OCI-LY7 (cell line): ENCODE results near the gene SMAD5.

Experiments
- CTCF ChIP-seq: fragments of 200-600 bp; sonication (generic); conservative IDR thresholded peaks from 2 replicates; pipeline ENCODE4 v1.5.1; 2014; ENCODE audit warnings: mild to moderate bottlenecking, antibody characterized with exemption, low read length, moderate library complexity, mixed read lengths
- EZH2phosphoT487 ChIP-seq: fragments of 200-600 bp; sonication (generic); IDR thresholded peaks from 2 replicates; pipeline ENCODE4 v1.6.1; 2018; ENCODE audit warnings: low read depth, borderline replicate concordance, mild to moderate bottlenecking, mixed run types, antibody characterized with exemption, low read length, moderate library complexity, mixed read lengths

GRCh38 chr5:136221340-136221739, 88.7 kb downstream of the SMAD5 start:
- TF ChIP-seq CTCF (no peak), EZH2phosphoT487 (no peak)
